Rectal smooth muscle tissue (tissue), 1 donor: Measurements from ENCODE around the gene SLC22A1.

Experiments used
- H3K27ac ChIP-seq: one replicate; pipeline ENCODE4 v1.7.0; 2013; ENCODE audit warnings: low read depth, low read length, inconsistent platforms
- H3K27me3 ChIP-seq: one replicate; pipeline ENCODE4 v1.7.0; 2013; ENCODE audit warnings: low read length; ENCODE audit not compliant: control insufficient read depth, insufficient read depth
- H3K36me3 ChIP-seq: one replicate; pipeline ENCODE4 v1.7.0; 2013; ENCODE audit warnings: low read length; ENCODE audit not compliant: control insufficient read depth, insufficient read depth
- H3K4me1 ChIP-seq: one replicate; pipeline ENCODE4 v1.7.0; 2013; ENCODE audit warnings: low read length; ENCODE audit not compliant: control insufficient read depth, insufficient read depth
- H3K4me3 ChIP-seq: one replicate; pipeline ENCODE4 v1.7.0; 2013; ENCODE audit warnings: low read length
- H3K9ac ChIP-seq: one replicate; pipeline ENCODE4 v1.7.0; 2013; ENCODE audit warnings: low read length

SLC22A1 gene

GRCh38 chr6:160121558-160121957 lies at the start of gene SLC22A1:
Gene SLC22A1 (plus strand): TSS chr6:160121815. CDS start chr6:160121936, 121 bp downstream.
- H3K4me3 ChIP-seq: no peak within 1 kb of the TSS

GRCh38 chr6:160073272-160073671 lies 48.3 kb upstream of the SLC22A1 start:
- H3K36me3 ChIP-seq: peaks cover 51% of the 10 kb centered on the region
- H3K4me3 ChIP-seq: no peak overlapping the region
- no peak overlapping the region for H3K27ac ChIP-seq
- H3K4me1 ChIP-seq: no peaks in the 10 kb centered on the region
- H3K9ac ChIP-seq: no peak overlapping the region
- no peaks in the 10 kb centered on the region for H3K27me3 ChIP-seq

More at GRCh38 chr6:160121558-160121957, at the start of gene SLC22A1:
- no peaks in the 10 kb centered on the region for H3K27me3 ChIP-seq
- peaks cover 4% of the 10 kb centered on the region for H3K36me3 ChIP-seq
- no peaks in the 10 kb centered on the region for H3K4me1 ChIP-seq
- H3K9ac ChIP-seq: no peak within 1 kb of the TSS
- no peak within 1 kb of the TSS for H3K27ac ChIP-seq

GRCh38 chr6:160076009-160076408 lies 45.6 kb upstream of the SLC22A1 start:
- Histone ChIP-seq H3K9ac (no peak overlapping the region), H3K27ac (no peak overlapping the region), H3K4me1 (no peaks in the 10 kb centered on the region), H3K4me3 (no peak overlapping the region), H3K27me3 (no peaks in the 10 kb centered on the region), H3K36me3 (peaks cover 45% of the 10 kb centered on the region)

GRCh38 chr6:160077024-160077423 lies 44.6 kb upstream of the SLC22A1 start:
- Histone ChIP-seq H3K9ac (no peak overlapping the region), H3K36me3 (peaks cover 36% of the 10 kb centered on the region), H3K27me3 (no peaks in the 10 kb centered on the region), H3K27ac (no peak overlapping the region), H3K4me1 (no peaks in the 10 kb centered on the region), H3K4me3 (no peak overlapping the region)

GRCh38 chr6:160077526-160077925 lies 44.1 kb upstream of the SLC22A1 start:
- Histone ChIP-seq H3K27me3 (no peaks in the 10 kb centered on the region), H3K36me3 (peaks cover 32% of the 10 kb centered on the region), H3K4me3 (no peak overlapping the region), H3K4me1 (no peaks in the 10 kb centered on the region), H3K27ac (no peak overlapping the region), H3K9ac (no peak overlapping the region)

GRCh38 chr6:160078883-160079685 lies 42.5 kb upstream of the SLC22A1 start:
- Histone ChIP-seq H3K9ac (no peak overlapping the region), H3K4me3 (no peak overlapping the region), H3K27me3 (no peaks in the 10 kb centered on the region), H3K4me1 (no peaks in the 10 kb centered on the region), H3K36me3 (peaks cover 25% of the 10 kb centered on the region), H3K27ac (no peak overlapping the region)

- Histone ChIP-seq H3K4me1 (no peaks in the 10 kb centered on the region), H3K9ac (no peak overlapping the region), H3K36me3 (peaks cover 31% of the 10 kb centered on the region), H3K27me3 (no peaks in the 10 kb centered on the region), H3K27ac (no peak overlapping the region), H3K4me3 (no peak overlapping the region)
Observed at GRCh38 chr6:160079686-160080043, 42.0 kb upstream of the SLC22A1 start.

- no peaks in the 10 kb centered on the region for H3K4me1 ChIP-seq
- no peak overlapping the region for H3K4me3 ChIP-seq
- H3K27ac ChIP-seq: no peak overlapping the region
- peaks cover 31% of the 10 kb centered on the region for H3K36me3 ChIP-seq
- H3K9ac ChIP-seq: no peak overlapping the region
- H3K27me3 ChIP-seq: no peaks in the 10 kb centered on the region
Observed at GRCh38 chr6:160080097-160080496, 41.5 kb upstream of the SLC22A1 start.

- Histone ChIP-seq H3K27ac (no peak overlapping the region), H3K4me1 (no peaks in the 10 kb centered on the region), H3K27me3 (no peaks in the 10 kb centered on the region), H3K4me3 (no peak overlapping the region), H3K36me3 (peaks cover 36% of the 10 kb centered on the region), H3K9ac (no peak overlapping the region)
Observed at GRCh38 chr6:160081398-160081797, 40.2 kb upstream of the SLC22A1 start.

GRCh38 chr6:160082627-160083026 lies 39.0 kb upstream of the SLC22A1 start:
- no peaks in the 10 kb centered on the region for H3K27me3 ChIP-seq
- H3K4me1 ChIP-seq: no peaks in the 10 kb centered on the region
- no peak overlapping the region for H3K4me3 ChIP-seq
- H3K9ac ChIP-seq: no peak overlapping the region
- H3K27ac ChIP-seq: no peak overlapping the region
- H3K36me3 ChIP-seq: peaks cover 41% of the 10 kb centered on the region

GRCh38 chr6:160084198-160084776 lies 37.3 kb upstream of the SLC22A1 start:
- no peak overlapping the region for H3K9ac ChIP-seq
- H3K4me3 ChIP-seq: no peak overlapping the region
- peaks cover 4% of the 10 kb centered on the region for H3K4me1 ChIP-seq
- H3K36me3 ChIP-seq: peaks cover 37% of the 10 kb centered on the region
- no peak overlapping the region for H3K27ac ChIP-seq
- no peaks in the 10 kb centered on the region for H3K27me3 ChIP-seq

- Histone ChIP-seq H3K27me3 (no peaks in the 10 kb centered on the region), H3K4me1 (peaks cover 9% of the 10 kb centered on the region), H3K4me3 (no peak overlapping the region), H3K9ac (no peak overlapping the region), H3K27ac (no peak overlapping the region), H3K36me3 (peaks cover 33% of the 10 kb centered on the region)
Observed at GRCh38 chr6:160085226-160085625, 36.4 kb upstream of the SLC22A1 start.
